Hepatocyte (in vitro differentiated cells): ENCODE results near the gene MDFIC2. TPM values are rescaled to one million over a fixed set of nuclear protein-coding genes. Genes with fewer than 3 reads are reported as not detected.

ENCODE experiments used
- DNase-seq: peaks from one replicate; pipeline ENCODE4 v3.0.0-alpha.2; 2016; ENCODE audit warnings: low spot score
- H2AFZ ChIP-seq: fragments of 200-600 bp; sonication (generic); 2 replicates; pipeline ENCODE4 v1.6.0; 2016; ENCODE audit warnings: antibody characterized with exemption, mild to moderate bottlenecking
- H3K27ac ChIP-seq: fragments of 200-600 bp; sonication (generic); 2 replicates; pipeline ENCODE4 v1.5.1; 2016; ENCODE audit warnings: mild to moderate bottlenecking
- H3K27me3 ChIP-seq: fragments of 200-600 bp; sonication (generic); 2 replicates; pipeline ENCODE4 v1.6.1; 2016
- H3K36me3 ChIP-seq: fragments of 200-600 bp; sonication (generic); replicated peaks from 2 replicates; pipeline ENCODE4 v1.5.1; 2016; ENCODE audit warnings: low read depth; ENCODE audit not compliant: insufficient read depth
- H3K4me1 ChIP-seq: fragments of 200-600 bp; sonication (generic); 2 replicates; pipeline ENCODE4 v1.5.1; 2016; ENCODE audit warnings: mild to moderate bottlenecking, moderate library complexity; ENCODE audit not compliant: insufficient read depth
- H3K4me2 ChIP-seq: fragments of 200-600 bp; sonication (generic); 2 replicates; pipeline ENCODE4 v1.6.0; 2016
- H3K4me3 ChIP-seq: fragments of 200-600 bp; sonication (generic); 2 replicates; pipeline ENCODE4 v1.5.1; 2016; ENCODE audit warnings: mild to moderate bottlenecking
- H3K79me2 ChIP-seq: fragments of 200-600 bp; sonication (generic); 2 replicates; pipeline ENCODE4 v1.6.0; 2017; ENCODE audit warnings: mild to moderate bottlenecking
- H3K9me2 ChIP-seq: fragments of 200-600 bp; sonication (generic); replicated peaks from 2 replicates; pipeline ENCODE4 v1.6.0; 2017; ENCODE audit warnings: mild to moderate bottlenecking; ENCODE audit not compliant: insufficient read depth
- H3K9me3 ChIP-seq: fragments of 200-600 bp; sonication (generic); 2 replicates; pipeline ENCODE4 v1.5.1; 2016; ENCODE audit warnings: low read depth, mild to moderate bottlenecking
- H4K20me1 ChIP-seq: fragments of 200-600 bp; sonication (generic); 2 replicates; pipeline ENCODE4 v1.6.0; 2016; ENCODE audit warnings: mild to moderate bottlenecking; ENCODE audit not compliant: insufficient read depth, poor library complexity, severe bottlenecking
- CTCF ChIP-seq: fragments of 200-600 bp; sonication (generic); IDR thresholded peaks from 2 replicates; pipeline ENCODE4 v1.5.1; 2016; ENCODE audit warnings: antibody characterized with exemption, mild to moderate bottlenecking; ENCODE audit not compliant: poor library complexity
- EZH2 ChIP-seq: fragments of 200-600 bp; sonication (generic); IDR thresholded peaks from 2 replicates; pipeline ENCODE4 v1.6.1; 2016; ENCODE audit warnings: antibody characterized with exemption, mild to moderate bottlenecking, borderline replicate concordance
- EZH2phosphoT487 ChIP-seq: fragments of 200-600 bp; sonication (generic); IDR thresholded peaks from one replicate; pipeline ENCODE4 v1.6.1; 2018; ENCODE audit warnings: antibody characterized with exemption, mild to moderate bottlenecking, low read depth, moderate library complexity; ENCODE audit not compliant: unreplicated experiment, severe bottlenecking
- WGBS: methylation state at CpG from one replicate; pipeline ENCODE4 v1.1.6; 2016; ENCODE audit warnings: low lambda C conversion rate; ENCODE audit errors: missing lambda C conversion rate; 5-methylcytosine and 5-hydroxymethylcytosine counted together
- polyA plus RNA-seq: library from polyadenylated mRNA; unstranded; fragments of >200 nt; fragmentation: Nextera tagmentation; extraction: Ambion mirVana; gene quantifications from 2 replicates; pipeline ENCODE4 v1.2.1, GENCODE V29; 2016
- total RNA-seq: library from RNA; depleted of rRNA; stranded (reverse); fragments of >200 nt; gene quantifications from 2 replicates; pipeline ENCODE4 v1.2.3, GENCODE V29; 2014

The MDFIC2 gene
- total and polyA plus RNA-seq, 2 experiments from 2014 or later: not detected

GRCh38 chr3:70233812-70234211 lies 78.6 kb downstream of the MDFIC2 start:
- WGBS: 97% methylated on average over 1 of the region's 1 CpG

GRCh38 chr3:70233112-70233511 lies 79.3 kb downstream of the MDFIC2 start:
- 86% methylated on average over 5 of the region's 5 CpGs for WGBS
- Histone ChIP-seq H3K4me2 (no peak overlapping the region), H3K27me3 (no peaks in the 10 kb centered on the region), H3K27ac (no peak overlapping the region), H2AFZ (no peak overlapping the region), H4K20me1 (no peaks in the 10 kb centered on the region), H3K9me3 (no peaks in the 10 kb centered on the region), H3K9me2 (no peaks in the 10 kb centered on the region), H3K36me3 (no peaks in the 10 kb centered on the region), H3K79me2 (no peaks in the 10 kb centered on the region), H3K4me1 (no peaks in the 10 kb centered on the region), H3K4me3 (no peak overlapping the region)
- no peak for DNase-seq
- no peak for TF ChIP-seq EZH2phosphoT487
- no peak for TF ChIP-seq CTCF
- no peak for TF ChIP-seq EZH2

More at GRCh38 chr3:70233812-70234211, 78.6 kb downstream of the MDFIC2 start:
- Histone ChIP-seq H3K4me1 (no peaks in the 10 kb centered on the region), H3K27ac (no peak overlapping the region), H2AFZ (no peak overlapping the region), H3K36me3 (no peaks in the 10 kb centered on the region), H3K4me3 (no peak overlapping the region), H3K9me2 (no peaks in the 10 kb centered on the region), H4K20me1 (no peaks in the 10 kb centered on the region), H3K9me3 (no peaks in the 10 kb centered on the region), H3K27me3 (no peaks in the 10 kb centered on the region), H3K79me2 (no peaks in the 10 kb centered on the region), H3K4me2 (no peak overlapping the region)
- TF ChIP-seq EZH2 (no peak), CTCF (no peak), EZH2phosphoT487 (no peak)
- DNase-seq: no peak

- Histone ChIP-seq H3K9me3 (no peaks in the 10 kb centered on the region), H2AFZ (no peak overlapping the region), H3K27ac (no peak overlapping the region), H3K4me2 (no peak overlapping the region), H3K79me2 (no peaks in the 10 kb centered on the region), H3K9me2 (no peaks in the 10 kb centered on the region), H3K4me1 (no peaks in the 10 kb centered on the region), H3K36me3 (no peaks in the 10 kb centered on the region), H3K4me3 (no peak overlapping the region), H4K20me1 (no peaks in the 10 kb centered on the region), H3K27me3 (no peaks in the 10 kb centered on the region)
- no peak for TF ChIP-seq EZH2
- TF ChIP-seq EZH2phosphoT487: no peak
- TF ChIP-seq CTCF: no peak
- WGBS: 86% methylated on average over 15 of the region's 15 CpGs
- no peak for DNase-seq
These were observed 81.2 kb downstream of the MDFIC2 start for GRCh38 chr3:70231266-70231701.

GRCh38 chr3:70227437-70227836 lies 85.0 kb downstream of the MDFIC2 start:
- H3K27ac ChIP-seq: no peak overlapping the region
- H3K9me2 ChIP-seq: no peaks in the 10 kb centered on the region
- TF ChIP-seq EZH2phosphoT487: no peak
- TF ChIP-seq CTCF: no peak
- TF ChIP-seq EZH2: no peak
- no peak overlapping the region for H2AFZ ChIP-seq
- H3K36me3 ChIP-seq: no peaks in the 10 kb centered on the region
- DNase-seq: no peak
- no peaks in the 10 kb centered on the region for H3K27me3 ChIP-seq
- no peaks in the 10 kb centered on the region for H3K4me1 ChIP-seq
- no peaks in the 10 kb centered on the region for H3K79me2 ChIP-seq
- no peaks in the 10 kb centered on the region for H3K9me3 ChIP-seq
- WGBS: 81% methylated on average over 3 of the region's 3 CpGs
- H3K4me2 ChIP-seq: no peak overlapping the region
- H3K4me3 ChIP-seq: no peak overlapping the region
- H4K20me1 ChIP-seq: no peaks in the 10 kb centered on the region
